ENCODE results near the gene NRXN3. TPM values are rescaled to one million over a fixed set of nuclear protein-coding genes. Genes with fewer than 3 reads are reported as not detected.

NRXN3 gene
- total and polyA plus RNA-seq, 4 donors, result 0.07 to 1.2 (median 0.23) TPM

- no peaks in the 10 kb centered on the region for H3K36me3 ChIP-seq (ENCODE audit: control insufficient read depth in 4 of 4, insufficient read depth in 3 of 4, low read depth in 1 of 4, low read length in 3 of 4)
- H3K9ac ChIP-seq (ENCODE audit: low read depth in 1 of 2, low read length in 2 of 2), result no peak overlapping the region
- H3K27me3 ChIP-seq (ENCODE audit: control insufficient read depth in 4 of 4, insufficient read depth in 4 of 4, low read length in 3 of 4), result no peaks in the 10 kb centered on the region
- no peak for DNase-seq (ENCODE audit: low spot score)
- 9% methylated on average over 5 of the region's 5 CpGs for WGBS
- no peaks in the 10 kb centered on the region for H3K9me3 ChIP-seq (ENCODE audit: control insufficient read depth in 4 of 4, low read length in 3 of 4)
- no peak for TF ChIP-seq JUND (IDR thresholded peaks at IDR 0.05)
- TF ChIP-seq ZBTB33 (IDR thresholded peaks at IDR 0.05), result no peak
- no peak for TF ChIP-seq NR2F2 (IDR thresholded peaks at IDR 0.05)
- TF ChIP-seq CTCF (IDR thresholded peaks at IDR 0.05; ENCODE audit: low read depth, low read length, missing input control), result no peak
- H3K4me1 ChIP-seq (ENCODE audit: control insufficient read depth in 4 of 4, insufficient read depth in 4 of 4, low read length in 3 of 4), result no peaks in the 10 kb centered on the region
- H3K4me3 ChIP-seq (ENCODE audit: low read depth in 1 of 3, low read length in 3 of 3), result no peak overlapping the region
- H3K27ac ChIP-seq (ENCODE audit: low read depth in 1 of 2, low read length in 2 of 2), result no peak overlapping the region
These were observed 731.9 kb downstream of the NRXN3 start for GRCh38 chr14:78902010-78902623.

GRCh38 chr14:78904094-78904493 is 733.9 kb downstream of the NRXN3 start:
- no peak overlapping the region for H3K4me3 ChIP-seq (ENCODE audit: low read depth in 1 of 3, low read length in 3 of 3)
- H3K36me3 ChIP-seq (ENCODE audit: control insufficient read depth in 4 of 4, insufficient read depth in 3 of 4, low read depth in 1 of 4, low read length in 3 of 4), result no peaks in the 10 kb centered on the region
- WGBS, result 73% methylated on average over 3 of the region's 3 CpGs
- no peak for DNase-seq (ENCODE audit: low spot score)
- TF ChIP-seq FOXA1 (IDR thresholded peaks at IDR 0.05), result no peak
- TF ChIP-seq ZBTB33 (IDR thresholded peaks at IDR 0.05), result no peak
- no peak for TF ChIP-seq MAX (IDR thresholded peaks at IDR 0.05)
- TF ChIP-seq HNF4G (IDR thresholded peaks at IDR 0.05), result no peak
- TF ChIP-seq CTCF (IDR thresholded peaks at IDR 0.05; ENCODE audit: low read depth, low read length, missing input control), result no peak
- TF ChIP-seq JUND (IDR thresholded peaks at IDR 0.05), result no peak
- TF ChIP-seq EGR1 (IDR thresholded peaks at IDR 0.05; ENCODE audit: low read depth in 2 of 2), result no peak
- no peak for TF ChIP-seq HNF4A (conservative IDR thresholded peaks at IDR 0.05)
- TF ChIP-seq REST (IDR thresholded peaks at IDR 0.05), result no peak
- TF ChIP-seq GABPA (IDR thresholded peaks at IDR 0.05 in 1 of 2, conservative IDR thresholded peaks at IDR 0.05 in 1 of 2), result no peak
- TF ChIP-seq RXRA (IDR thresholded peaks at IDR 0.05), result no peak
- no peak for TF ChIP-seq FOXA2 (IDR thresholded peaks at IDR 0.05)
- TF ChIP-seq NR2F2 (IDR thresholded peaks at IDR 0.05), result no peak
- TF ChIP-seq SP1 (IDR thresholded peaks at IDR 0.05), result no peak
- TF ChIP-seq TAF1 (conservative IDR thresholded peaks at IDR 0.05), result no peak
- TF ChIP-seq RAD21 (IDR thresholded peaks at IDR 0.05), result no peak
- no peaks in the 10 kb centered on the region for H3K4me1 ChIP-seq (ENCODE audit: control insufficient read depth in 4 of 4, insufficient read depth in 4 of 4, low read length in 3 of 4)
- H3K9ac ChIP-seq (ENCODE audit: low read depth in 1 of 2, low read length in 2 of 2), result no peak overlapping the region
- H3K9me3 ChIP-seq (ENCODE audit: control insufficient read depth in 4 of 4, low read length in 3 of 4), result peaks cover 0 to 4% (median 0%) of the 10 kb centered on the region in 4 donors
- H3K27ac ChIP-seq (ENCODE audit: low read depth in 1 of 2, low read length in 2 of 2), result no peak overlapping the region
- H3K27me3 ChIP-seq (ENCODE audit: control insufficient read depth in 4 of 4, insufficient read depth in 4 of 4, low read length in 3 of 4), result no peaks in the 10 kb centered on the region
